GM18498 (cell line): ENCODE results near the gene CDON.
"Not testable (repeated sequence)": the region's sequence is repeated elsewhere in the genome, so short reads cannot be mapped to it uniquely, and the experiment has no call there.

Experiments used
- ATAC-seq: cut with Tn5 transposase; IDR thresholded peaks from one replicate; pipeline ENCODE4 v1.9.1; 2021; ENCODE audit warnings: mild to moderate bottlenecking, moderate library complexity; ENCODE audit not compliant: unreplicated experiment

CDON gene

GRCh38 chr11:125925804-125926203 lies 136.9 kb downstream of the CDON start:
- no peak for ATAC-seq

- no peak for ATAC-seq
These were observed 137.4 kb downstream of the CDON start for GRCh38 chr11:125925247-125925740.

DNA sequence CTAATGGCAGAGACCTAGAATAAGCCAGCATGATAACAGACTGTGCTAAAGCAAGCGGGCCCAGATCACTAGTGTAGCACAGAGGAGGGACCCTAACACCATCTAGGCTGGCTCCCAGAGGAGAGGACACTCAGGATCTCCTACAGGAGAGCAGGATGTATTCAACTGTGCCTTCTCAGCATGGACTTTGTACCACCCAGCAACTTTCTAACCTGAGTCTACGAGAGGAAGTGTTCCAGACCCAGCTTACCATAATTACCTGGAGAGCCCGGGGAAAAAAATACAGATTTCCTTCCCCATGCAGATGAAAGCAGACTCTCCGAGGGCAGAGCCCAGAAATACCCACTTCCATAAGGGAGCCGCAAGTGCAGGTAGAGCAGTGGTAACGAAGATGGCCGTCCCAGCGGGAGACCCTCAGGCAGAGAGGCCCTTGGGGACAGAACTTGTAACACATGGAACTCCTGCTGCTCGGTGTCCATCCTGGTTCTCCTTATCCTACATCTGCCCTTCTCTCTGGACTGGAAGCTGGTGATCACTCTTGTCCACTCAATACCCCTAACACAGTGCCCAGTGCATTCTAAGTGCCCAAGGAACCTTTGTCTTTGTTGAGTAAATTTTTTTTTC lies 138.2 kb downstream of the CDON start:
- ATAC-seq = no peak

- no peak for ATAC-seq
These were observed 139.0 kb downstream of the CDON start for GRCh38 chr11:125923633-125924032.

DNA sequence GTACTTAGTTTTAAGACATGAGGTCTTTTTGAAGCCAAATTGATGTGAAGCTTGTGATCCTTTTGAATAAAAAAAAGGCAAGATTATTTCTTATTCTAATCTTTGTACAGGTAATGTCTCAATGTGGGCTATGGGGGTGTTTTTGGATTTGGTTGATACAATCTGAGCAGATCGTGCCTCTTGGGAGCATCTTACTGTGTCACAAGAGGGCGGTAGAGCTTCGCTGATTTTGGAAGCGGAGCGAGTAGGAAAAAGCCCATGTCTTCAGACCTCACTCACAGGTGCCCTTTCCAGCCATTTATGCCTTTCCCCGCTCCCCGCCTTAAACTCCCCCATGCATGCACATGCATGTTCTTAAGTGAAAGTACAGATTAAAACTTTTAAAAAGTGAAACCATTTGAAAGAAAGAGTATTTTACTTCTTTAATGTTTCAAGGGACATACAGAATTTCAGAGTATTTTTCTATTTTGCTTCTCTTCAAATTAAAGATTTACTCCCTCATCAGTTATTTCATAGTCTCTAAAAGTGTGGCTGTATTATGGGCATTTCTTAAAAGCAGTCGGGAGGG lies 139.6 kb downstream of the CDON start:
- ATAC-seq = peak; percentile 78

DNA sequence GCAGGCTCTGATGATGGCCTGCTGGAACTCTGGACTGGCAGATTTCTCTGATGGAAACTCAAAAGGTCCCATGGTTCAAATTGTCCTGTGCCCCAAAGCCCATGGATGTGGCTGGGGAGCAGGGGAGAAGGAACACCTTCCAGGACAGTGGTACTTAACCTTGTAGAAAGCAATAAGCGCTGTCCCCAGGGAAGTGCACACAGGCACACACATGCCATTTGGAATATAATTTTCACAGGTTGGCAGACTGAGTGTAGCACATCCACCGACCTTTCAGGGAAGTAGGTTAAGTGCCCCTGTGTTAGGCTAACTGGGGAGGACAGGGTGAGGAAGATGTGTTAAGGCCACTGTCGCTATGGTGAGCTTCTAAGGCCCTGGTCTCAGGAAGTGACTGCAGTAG lies 140.5 kb downstream of the CDON start:
- ATAC-seq = no peak

DNA sequence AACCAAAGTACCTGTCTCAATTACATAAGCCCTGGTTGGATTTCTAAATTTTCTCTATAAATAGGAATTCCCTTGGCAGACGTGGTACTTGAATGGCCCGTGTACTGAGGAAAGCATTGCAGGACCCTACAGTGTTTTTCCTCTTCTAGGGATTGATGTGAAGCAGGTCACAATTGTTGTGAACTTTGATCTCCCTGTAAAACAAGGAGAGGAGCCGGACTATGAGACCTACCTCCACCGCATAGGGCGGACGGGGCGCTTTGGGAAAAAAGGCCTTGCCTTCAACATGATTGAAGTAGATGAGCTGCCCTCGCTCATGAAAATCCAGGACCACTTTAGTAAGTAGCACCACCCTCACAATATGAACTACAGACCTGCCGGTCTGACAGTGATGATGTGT lies 141.6 kb downstream of the CDON start:
- ATAC-seq = no peak

- no peak for ATAC-seq
These were observed 144.4 kb downstream of the CDON start for GRCh38 chr11:125918140-125918840.

- no peak for ATAC-seq
These were observed 145.9 kb downstream of the CDON start for GRCh38 chr11:125916683-125917347.

- ATAC-seq = not testable (repeated sequence)
These were observed 148.1 kb downstream of the CDON start for GRCh38 chr11:125914601-125915000.

DNA sequence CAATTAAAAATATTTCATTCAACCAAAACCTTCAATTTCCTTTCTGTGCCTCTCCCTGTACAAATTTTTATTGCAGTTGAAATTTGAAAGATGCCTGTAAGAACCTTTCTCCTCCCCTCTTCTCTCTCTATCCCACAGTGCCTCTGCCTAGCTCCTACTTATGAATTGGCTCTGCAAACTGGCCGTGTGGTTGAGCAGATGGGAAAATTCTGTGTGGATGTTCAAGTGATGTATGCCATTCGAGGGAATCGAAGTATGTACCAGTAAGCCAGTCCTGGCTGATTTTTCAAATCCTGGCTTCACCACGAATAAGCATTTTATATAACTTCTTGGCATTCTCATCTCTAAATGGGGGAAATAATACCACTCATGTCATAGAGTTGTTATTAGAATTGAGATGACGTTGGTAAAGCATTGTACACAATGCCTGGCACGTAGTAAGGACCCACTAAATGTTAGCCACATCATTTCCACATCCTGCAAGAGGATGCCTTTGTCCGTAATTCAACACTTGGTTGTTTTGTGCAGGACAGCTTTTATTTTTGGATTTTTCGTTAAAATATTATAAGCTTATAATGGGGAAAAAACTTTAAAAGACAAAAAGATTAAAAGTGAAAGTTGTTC lies 152.3 kb downstream of the CDON start:
- no peak for ATAC-seq
